GM18868 (cell line): ENCODE data around the gene EPS15.

ENCODE experiments used
- ATAC-seq: cut with Tn5 transposase; IDR thresholded peaks from one replicate; pipeline ENCODE4 v1.9.1; 2021; ENCODE audit warnings: mild to moderate bottlenecking, moderate library complexity; ENCODE audit not compliant: unreplicated experiment

Gene EPS15

GRCh38 chr1:51515982-51516648 is 3.0 kb downstream of the EPS15 start:
- no peak for ATAC-seq

DNA sequence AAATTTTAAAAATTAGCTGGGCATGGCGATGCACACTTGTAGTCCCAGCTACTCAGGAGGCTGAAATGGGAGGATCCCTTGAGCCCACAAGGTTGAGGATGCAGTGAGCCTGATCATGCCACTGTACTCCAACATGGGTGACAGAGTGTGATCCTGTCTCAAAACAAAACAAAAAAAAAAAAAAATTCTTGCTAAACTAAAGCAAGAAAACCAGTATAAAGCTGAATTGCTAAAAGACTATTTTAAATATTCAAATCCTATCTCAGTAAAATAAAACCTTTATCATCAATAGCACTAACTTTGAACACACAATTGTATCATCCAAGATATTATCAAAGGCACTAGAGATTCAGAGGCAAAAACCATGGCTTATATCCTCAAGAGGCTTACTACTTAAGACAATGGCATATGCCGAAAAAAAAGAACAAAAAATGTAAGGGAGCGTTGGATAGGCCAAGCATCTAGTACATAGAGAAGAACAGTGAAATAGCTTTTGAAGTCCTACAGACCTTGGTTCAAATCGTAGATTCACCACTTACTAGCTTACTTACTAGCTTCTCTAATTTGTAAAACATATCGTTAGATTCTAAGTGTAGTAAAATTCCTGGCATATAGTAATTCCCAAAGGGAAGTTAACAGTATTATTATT is 3.6 kb downstream of the EPS15 start:
- ATAC-seq = no peak

DNA sequence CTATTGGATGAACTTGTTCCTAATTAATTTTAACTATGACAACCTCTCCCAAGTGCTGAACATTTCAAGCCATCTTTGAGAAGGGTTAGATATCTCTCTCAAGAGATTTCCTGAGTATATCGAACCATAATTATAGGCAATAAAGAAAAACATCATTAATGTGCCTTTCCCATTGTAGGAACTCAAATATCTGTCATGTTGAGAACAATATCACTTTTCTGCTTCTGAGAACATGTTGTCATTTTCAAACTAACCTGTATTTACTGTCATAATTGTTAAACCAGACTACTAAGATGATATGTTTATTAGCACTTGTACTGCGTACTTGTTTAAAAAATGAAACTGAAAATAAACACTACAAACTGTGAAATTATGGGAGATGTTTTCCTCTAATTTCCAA is 4.3 kb downstream of the EPS15 start:
- no peak for ATAC-seq

DNA sequence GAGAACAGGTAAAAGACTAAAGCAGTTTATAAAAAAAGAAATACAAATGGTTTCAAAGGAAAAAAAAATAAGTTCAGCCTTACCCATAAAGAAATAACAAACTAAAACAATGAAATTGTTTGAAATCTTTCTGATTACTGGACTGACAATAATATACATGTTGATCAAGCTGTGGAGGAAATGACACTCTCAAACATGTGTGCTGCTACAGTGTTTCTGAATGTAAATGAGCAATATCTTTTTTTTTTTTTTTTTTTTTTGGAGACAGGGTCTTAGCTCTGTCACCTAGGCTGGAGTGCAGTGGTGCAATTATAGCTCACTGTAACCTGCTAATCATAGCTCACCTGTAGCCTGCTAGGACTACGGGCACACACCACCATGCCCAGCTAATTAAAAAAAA is 6.5 kb downstream of the EPS15 start:
- ATAC-seq = no peak

GRCh38 chr1:51512120-51512519 is 6.9 kb downstream of the EPS15 start:
- no peak for ATAC-seq

GRCh38 chr1:51509773-51510172 is 9.3 kb downstream of the EPS15 start:
- ATAC-seq = no peak

DNA sequence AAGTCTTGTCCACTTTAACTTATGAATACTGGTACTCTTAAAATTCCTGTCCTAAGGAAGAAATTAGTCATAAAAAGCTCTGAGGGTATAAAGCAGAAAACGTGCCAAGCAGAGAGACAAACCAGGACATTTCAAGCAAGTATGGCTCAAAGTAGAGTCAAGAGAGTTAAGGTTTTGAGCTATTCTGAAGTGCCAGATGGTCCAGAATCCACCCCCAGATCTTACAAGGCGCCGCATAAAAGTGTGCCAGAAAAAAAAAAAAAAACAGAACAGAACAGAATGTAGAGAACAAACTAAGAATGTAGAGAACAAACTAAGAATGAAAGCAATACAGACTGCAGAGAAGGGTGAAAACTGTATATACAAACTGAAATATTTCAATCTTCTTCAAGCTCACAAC is 12.5 kb downstream of the EPS15 start:
- peak; percentile 45 for ATAC-seq

DNA sequence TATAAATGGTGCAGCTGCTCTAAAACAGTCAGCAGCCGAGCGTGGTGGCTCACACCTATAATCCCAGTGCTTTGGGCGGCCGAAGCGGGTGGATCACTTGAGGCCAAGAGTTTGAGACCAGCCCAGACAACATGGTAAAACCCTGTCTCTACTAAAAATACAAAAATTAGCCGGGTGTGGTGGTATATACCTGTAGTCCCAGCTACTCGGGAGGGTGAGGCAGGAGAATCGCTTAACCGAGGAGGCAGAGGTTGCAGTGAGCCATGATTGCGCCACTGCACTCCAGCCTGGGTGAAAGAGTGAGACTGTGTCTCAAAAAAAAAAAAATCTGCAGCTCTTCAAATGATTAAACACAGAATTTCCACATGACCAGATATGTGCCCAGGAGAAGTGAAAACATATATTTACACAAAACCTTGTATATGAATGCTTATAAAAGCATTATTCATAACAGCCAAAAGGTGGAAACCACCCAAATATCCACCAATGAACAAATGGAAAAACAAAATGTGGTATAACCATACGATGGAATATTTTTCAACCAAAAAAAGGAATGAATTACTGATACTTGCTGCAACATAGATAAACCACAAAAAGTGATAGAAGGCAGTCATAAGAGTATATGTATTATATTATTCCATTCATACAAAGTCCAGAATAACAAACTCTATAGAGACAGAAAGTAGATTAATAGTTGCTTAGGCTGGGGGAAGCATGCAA is 14.1 kb downstream of the EPS15 start:
- ATAC-seq = peak; percentile 51

- ATAC-seq = peak; percentile 69
Observed at GRCh38 chr1:51501218-51501630, 17.8 kb downstream of the EPS15 start.

- no peak for ATAC-seq
Observed at GRCh38 chr1:51499694-51500093, 19.4 kb downstream of the EPS15 start.

DNA sequence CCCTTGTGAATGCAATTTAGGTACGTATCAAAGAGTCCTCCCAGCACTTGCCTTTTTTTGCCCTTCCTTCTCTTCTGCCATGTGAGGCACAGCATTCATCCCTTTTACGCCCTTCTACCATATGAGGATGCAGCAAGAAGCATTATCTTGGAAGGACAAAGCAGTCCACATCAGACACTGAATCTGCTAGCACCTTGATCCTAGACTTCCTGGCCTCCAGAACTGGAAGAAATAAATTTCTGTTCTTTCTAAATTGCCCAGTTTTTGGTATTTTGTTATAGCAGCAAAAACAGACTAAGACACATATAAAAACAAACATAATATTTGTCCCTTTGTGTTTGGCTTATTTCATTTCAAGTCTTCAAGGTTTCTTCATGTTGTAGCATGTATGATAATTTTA is 20.1 kb downstream of the EPS15 start:
- no peak for ATAC-seq

- no peak for ATAC-seq
Observed at GRCh38 chr1:51497340-51497739, 21.7 kb downstream of the EPS15 start.

- no peak for ATAC-seq
Observed at GRCh38 chr1:51494138-51494830, 24.8 kb downstream of the EPS15 start.

GRCh38 chr1:51491166-51491981 is 27.7 kb downstream of the EPS15 start:
- peak; percentile 37 for ATAC-seq

DNA sequence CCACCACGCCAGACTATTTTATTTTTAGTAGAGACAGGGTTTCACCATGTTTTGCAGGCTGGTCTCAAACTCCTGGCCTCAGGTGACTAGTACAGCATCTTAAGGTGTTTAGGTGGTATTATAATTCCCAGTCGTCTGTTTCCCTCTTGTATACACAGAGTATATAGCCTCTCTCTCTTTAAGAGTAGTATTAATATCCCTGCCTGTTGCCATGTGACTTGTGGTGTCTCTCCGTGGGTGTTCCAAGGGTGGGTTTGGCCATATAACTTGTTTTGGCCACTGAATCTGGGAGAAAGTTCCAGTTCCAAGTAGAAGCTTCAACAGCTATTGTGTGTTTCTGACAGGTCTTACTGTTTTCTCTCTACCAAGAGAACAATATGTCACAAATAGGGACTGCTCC is 29.6 kb downstream of the EPS15 start:
- ATAC-seq = no peak

DNA sequence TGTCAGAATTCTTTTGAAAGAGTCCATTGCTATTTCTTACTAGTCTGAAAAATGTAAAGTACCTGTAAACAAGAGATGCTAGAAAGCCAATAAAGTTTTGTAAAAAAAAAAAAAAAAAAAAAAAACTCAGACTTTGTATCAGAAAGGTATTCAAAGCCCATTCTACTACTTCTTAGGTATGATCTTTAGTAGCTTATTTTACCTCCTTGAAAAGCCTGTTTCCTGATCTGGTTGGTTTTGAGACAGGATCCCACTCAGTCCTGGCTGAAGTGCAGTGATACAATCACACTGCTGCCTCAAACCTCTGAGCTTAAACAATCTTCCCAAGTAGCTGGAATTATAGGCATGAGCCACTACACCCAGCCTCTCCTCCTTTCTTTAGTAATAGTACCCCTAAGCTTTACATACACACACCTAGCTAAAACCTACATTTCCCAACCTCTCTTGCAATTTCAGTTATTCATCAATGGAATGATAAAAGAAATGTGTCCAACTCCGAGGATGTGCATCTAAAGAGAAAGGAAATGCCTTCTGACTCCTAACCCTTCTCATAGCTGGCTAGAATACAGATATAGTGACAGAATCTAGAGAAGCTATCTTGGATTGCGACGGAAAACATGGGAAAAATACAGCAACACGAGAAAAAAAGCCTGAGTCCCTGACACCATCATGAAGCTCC is 30.6 kb downstream of the EPS15 start:
- ATAC-seq = no peak

DNA sequence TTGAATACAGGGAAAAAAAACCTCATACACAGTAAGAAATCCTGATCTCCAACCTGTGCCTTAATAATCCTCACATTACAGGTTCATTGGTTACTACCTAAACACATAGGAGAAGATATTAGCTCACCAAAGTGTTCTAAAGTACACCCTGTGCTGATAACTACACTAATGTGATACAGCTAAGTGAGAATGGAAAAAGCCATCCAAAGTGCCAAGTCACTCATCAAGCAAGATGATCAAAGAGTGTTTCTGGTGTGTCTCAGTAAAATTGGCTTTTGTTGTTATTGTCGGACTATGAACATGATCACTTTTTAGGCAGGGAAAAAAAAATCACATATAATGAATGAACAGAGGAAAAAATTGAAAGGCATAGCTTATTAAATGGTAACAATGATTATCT is 31.4 kb downstream of the EPS15 start:
- no peak for ATAC-seq

GRCh38 chr1:51484591-51484990 is 34.5 kb downstream of the EPS15 start:
- ATAC-seq = no peak

GRCh38 chr1:51482881-51483280 is 36.2 kb downstream of the EPS15 start:
- ATAC-seq = no peak
